Embryonic facial prominence (tissue), 1 donor: ENCODE results near the gene CNEP1R1.
"Not testable (repeated sequence)": the region's sequence is repeated elsewhere in the genome, so short reads cannot be mapped to it uniquely, and the experiment has no call there.

ENCODE experiments used
- DNase-seq: peaks from one replicate; pipeline ENCODE4 v3.0.0-alpha.2; 2016; ENCODE audit errors: extremely low spot score

The CNEP1R1 gene

DNA sequence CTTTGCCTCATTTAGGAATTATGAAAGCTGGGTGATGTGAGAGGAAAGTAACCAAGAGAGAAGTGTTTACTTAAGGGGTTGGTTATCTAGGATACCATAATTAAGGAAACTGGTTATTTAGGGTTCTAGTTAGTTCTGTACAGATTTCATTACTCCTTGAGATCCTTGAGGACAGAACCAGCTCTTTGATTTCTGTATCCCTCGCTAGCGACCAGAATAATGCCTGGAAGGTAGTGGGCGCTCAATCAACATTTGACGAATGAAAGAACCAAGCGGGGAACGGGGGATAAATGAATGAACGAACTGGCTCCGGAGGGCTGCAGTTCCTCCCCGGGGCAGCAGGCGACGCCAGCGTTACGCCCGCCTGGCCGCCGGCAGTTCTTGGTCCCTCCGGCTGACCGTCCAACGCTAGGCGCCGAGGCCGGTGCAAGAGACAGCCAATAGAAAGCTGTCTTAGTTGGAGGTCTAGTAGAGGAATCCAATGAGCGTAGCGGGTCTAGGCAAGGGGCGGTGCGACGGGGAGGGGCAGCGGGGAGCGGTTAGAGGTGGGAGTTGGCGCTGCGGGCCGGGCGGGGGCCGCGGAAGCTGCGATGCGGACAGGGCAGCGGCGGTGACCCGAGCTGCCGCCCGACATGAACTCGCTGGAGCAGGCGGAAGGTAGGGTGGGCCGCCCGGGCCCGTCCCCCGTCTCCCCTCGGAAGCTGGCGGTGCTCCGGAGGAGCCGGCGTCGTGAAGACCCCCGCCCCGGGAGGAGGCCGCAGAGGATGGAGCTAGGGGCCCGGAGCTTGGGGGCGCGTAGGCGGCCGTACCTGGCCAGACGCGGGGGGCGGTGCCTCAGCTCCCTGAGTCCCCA lies at the start of gene CNEP1R1:
TSS of gene CNEP1R1 (plus strand) at position 542 of the 853 bp plus-strand sequence. CDS start at position 633, 91 bp downstream.
- peak; percentile 92 for DNase-seq

DNA sequence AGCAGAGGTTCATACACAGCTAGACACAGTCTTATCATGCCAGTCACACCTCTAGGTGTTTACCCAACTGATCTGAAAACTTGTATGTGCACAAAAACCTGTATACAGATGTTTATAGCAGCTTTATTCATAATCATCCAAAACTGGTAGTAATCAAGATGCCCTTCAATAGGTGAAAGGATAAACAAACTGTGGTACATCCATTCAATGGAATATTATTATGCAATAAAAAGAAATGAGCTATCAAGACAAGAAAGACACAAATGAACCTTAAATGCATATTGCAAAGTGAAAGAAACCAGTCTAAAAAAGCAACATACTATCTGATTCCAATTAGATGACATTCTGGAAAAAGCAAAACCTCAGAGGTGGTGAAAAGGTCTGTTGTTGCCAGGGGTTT lies 47.6 kb upstream of the CNEP1R1 start:
- no peak for DNase-seq

GRCh38 chr16:49978569-49979326 lies 46.3 kb upstream of the CNEP1R1 start:
- DNase-seq = no peak

DNA sequence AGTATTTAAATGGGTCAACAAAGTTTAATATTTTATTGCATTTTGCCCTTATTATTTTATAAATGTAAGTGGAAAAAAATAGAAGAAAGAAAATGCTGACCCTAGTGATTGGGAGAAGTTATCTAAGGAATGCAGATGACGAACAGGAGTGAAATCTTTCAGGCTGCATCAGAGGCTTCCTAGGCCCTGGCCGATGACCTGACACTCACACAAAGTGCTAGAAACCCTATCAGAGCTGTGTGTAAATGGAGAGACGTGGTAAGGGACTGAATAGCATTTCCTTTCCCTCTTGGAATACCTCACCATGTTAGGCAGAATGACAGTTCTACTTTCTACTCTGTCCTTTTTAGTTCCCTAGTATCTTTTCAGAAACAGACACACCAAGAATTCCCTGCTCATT lies 44.9 kb upstream of the CNEP1R1 start:
- no peak for DNase-seq

DNA sequence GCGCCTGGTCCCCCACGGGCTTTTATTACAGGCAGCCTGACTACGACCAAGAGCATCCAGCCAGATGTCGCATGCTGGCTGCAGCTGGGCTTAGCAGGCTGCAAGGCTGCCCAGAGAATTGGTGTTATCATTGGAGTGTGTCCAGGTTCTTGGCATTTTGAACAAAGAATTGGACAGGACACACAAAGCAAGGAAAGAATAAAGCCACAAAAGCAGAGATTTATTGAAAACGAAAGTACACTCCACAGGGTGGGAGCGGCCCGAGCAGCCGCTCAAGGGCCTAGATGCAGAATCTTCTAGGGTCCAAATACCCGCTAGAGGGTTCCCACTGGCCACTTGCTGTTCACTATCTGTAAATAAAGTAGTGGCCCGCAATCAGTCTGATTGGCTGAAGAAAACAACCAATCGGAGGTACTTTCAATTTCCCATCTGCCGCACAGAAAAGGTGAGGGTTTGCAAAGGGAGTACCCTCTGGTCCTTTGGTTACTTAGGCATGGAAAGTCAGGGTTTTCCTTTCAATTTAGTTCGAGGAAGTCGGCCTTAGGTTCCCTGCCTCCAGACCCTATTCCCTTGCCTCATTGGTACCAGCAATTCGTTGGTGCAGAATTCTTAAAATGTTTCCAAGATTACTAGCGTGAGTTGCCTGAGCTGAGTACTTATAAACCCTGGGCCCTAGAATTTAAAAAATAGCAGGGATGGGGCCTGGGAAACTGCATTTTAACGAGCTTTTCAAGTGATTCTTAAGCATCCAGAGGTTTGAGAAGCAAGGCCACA lies 38.5 kb upstream of the CNEP1R1 start:
- DNase-seq = no peak

DNA sequence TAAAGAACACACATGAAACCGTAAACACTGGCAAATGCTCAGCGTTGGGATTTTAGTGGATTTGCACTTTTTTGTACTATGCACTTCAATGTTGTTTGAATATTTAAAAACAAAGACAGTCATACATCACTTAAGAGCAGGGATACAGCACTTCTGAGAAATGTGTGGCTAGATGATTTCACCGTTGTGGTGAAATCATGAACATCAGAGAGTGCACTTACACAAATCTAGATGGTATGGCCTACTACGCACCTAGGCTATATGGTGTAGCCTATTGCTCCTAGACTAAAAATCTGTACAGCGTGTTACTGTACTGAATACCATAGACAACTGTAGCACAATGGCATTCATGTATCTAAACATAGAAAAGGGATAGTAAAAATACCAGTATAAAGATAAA lies 37.6 kb upstream of the CNEP1R1 start:
- no peak for DNase-seq

GRCh38 chr16:49992825-49993224 lies 32.2 kb upstream of the CNEP1R1 start:
- no peak for DNase-seq

DNA sequence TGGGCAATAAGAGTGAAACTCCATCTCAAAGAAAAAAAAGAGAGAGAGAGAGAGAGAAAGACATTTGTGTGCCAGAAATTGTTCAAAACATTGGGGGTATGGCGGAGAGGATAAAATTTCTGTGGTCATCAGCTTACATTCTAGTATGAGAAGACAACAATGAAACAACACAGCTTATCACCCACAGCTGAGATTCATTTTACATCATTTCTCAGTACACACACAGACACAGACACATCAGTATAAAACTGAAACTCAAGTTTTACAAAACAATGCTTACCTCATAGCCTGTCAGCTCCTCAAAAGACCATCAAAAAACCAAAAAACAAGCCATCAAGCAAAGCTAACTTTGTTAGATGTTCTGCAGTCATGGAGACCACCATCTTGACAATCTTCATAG lies 31.4 kb upstream of the CNEP1R1 start:
- no peak for DNase-seq

- DNase-seq = no peak
Measured at GRCh38 chr16:49994006-49994405, 31.0 kb upstream of the CNEP1R1 start.

DNA sequence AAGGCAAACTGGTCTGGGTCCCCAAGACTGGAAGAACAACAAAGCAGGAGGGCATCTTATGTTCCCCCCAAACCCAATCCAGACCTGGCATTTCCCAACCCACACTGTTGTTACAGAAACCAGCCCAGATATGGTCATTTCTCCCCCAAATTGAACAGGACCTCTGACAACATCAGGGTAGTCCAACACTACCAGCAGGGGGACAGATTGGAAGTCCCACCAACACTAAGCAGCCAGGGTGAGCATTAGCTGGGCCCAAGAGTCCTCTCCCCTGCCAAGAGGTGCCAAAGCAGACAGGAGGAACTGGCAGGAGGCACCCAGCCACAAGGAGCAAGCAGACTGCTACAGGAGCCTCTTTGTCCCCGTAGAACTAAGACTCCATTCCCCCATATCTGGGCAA lies 29.3 kb upstream of the CNEP1R1 start:
- no peak for DNase-seq

- no peak for DNase-seq
Measured at GRCh38 chr16:49997721-49998251, 27.2 kb upstream of the CNEP1R1 start.

- DNase-seq = no peak
Measured at GRCh38 chr16:49998991-49999390, 26.0 kb upstream of the CNEP1R1 start.

- no peak for DNase-seq
Measured at GRCh38 chr16:50001144-50001543, 23.9 kb upstream of the CNEP1R1 start.

GRCh38 chr16:50002190-50002589 lies 22.8 kb upstream of the CNEP1R1 start:
- no peak for DNase-seq

- DNase-seq = no peak
Measured at GRCh38 chr16:50004239-50004638, 20.8 kb upstream of the CNEP1R1 start.

DNA sequence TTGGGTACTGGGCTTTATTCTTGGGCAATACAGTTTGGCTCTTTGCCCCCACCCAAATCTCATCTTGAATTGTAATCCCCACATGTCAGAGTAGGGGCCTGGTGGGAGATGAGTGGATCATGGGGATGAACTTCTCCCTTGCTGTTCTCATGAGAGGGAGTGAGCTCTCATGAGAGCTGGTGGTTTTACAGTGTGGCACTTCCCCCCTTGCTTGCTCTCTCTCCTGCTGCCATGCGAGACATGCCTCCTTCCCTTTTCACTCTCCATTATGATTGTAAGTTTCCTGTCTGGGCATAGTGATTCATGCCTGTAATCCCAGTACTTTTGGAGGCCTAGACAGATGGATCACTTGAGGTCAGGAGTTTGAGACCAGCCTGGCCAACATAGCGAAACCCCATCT lies 18.1 kb upstream of the CNEP1R1 start:
- no peak for DNase-seq

DNA sequence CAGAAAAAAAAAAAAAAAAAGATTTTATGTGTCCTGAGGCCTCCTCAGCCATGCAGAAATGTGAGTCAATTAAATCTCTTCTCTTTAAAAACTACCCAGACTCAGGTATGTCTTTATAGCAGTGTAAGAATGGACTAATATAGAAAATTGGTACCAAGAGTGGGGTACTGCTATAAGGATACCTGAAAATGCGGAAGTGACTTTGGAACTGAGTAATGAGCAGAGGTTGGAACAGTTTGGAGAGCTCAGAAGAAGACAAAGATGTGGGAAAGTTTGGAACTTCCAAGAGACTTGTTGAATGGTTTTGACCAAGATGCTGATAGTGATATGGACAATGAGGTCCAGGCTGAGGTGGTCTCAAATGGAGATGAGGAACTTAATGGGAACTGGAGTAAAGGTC lies 17.3 kb upstream of the CNEP1R1 start:
- no peak for DNase-seq

- no peak for DNase-seq
Measured at GRCh38 chr16:50010212-50010611, 14.8 kb upstream of the CNEP1R1 start.

DNA sequence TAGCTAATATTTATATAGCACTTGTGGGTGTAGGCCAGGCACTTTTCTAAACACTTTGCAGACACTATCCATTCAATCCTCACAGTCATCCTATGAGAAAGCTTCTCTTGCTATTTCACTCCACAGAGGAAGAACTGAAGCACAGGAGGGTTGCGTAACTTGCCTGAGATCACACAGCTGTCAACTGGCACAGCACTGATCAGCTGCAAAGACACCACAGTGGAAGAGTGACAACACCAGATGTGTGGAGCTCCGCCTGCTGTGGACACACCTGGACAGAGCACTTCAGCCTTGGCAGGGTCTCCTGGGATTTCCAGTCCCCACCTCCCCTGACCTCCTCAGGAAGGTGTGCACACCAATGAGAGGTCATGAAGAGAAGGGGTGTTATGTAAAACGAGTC lies 13.3 kb upstream of the CNEP1R1 start:
- DNase-seq = no peak

DNA sequence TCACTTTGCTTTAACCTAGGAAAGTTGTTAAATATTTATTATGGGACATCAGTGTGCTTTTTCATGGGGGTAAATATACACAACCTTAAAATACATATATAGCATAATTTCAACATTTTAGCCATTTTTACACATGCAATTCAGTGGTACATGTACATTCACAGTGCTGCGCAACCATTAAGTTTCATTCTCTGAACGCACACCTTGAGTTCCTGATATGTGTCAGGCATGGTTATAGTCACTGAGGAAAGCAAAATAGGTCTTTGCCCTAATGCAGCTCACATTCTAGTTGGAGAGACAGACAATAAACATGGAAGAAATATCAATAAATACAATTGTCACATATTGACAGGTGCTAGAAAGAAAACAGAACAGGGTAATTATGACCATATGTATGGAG lies 12.8 kb upstream of the CNEP1R1 start:
- no peak for DNase-seq

- not testable (repeated sequence) for DNase-seq
Measured at GRCh38 chr16:50014211-50014610, 10.8 kb upstream of the CNEP1R1 start.

DNA sequence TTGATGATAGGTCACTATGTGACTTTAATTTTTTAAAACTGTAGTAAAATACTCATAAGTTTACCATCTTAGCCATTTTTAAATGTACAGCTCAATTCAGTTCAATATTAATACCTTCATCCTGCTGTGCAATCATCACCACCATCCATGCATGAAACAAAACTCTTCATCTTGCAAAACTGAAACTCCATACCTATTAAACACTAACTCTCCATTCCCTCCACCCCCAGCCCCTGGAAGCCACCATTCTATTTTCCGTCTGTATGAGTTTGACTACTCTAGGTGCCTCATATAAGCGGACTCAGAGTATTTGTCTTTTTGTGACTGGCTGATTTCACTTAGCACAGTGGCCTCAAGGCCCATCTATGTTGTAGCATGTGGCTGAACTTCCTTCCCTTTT lies 9.4 kb upstream of the CNEP1R1 start:
- no peak for DNase-seq
